Parathyroid adenoma (tissue), 2 donors: ENCODE data around the gene PROZ.

ENCODE experiments used
- H2AFZ ChIP-seq: fragments of 300-600 bp; sonication (generic); one replicate; pipeline ENCODE4 v1.7.0; 2017; ENCODE audit warnings: antibody characterized with exemption, mild to moderate bottlenecking
- H3K27ac ChIP-seq: fragments of 300-600 bp; sonication (generic); one replicate; pipeline ENCODE4 v1.7.0; 2017
- H3K27me3 ChIP-seq: fragments of 300-600 bp; sonication (generic); one replicate; pipeline ENCODE4 v1.7.0; 2017; ENCODE audit warnings: low read length; ENCODE audit not compliant: control insufficient read depth, insufficient read depth
- H3K36me3 ChIP-seq: fragments of 300-600 bp; sonication (generic); one replicate; pipeline ENCODE4 v1.7.0; 2017; ENCODE audit warnings: low read length; ENCODE audit not compliant: control insufficient read depth, insufficient read depth
- H3K4me1 ChIP-seq: fragments of 300-600 bp; sonication (generic); one replicate; pipeline ENCODE4 v1.7.0; 2017; ENCODE audit warnings: control low read depth
- H3K4me2 ChIP-seq: fragments of 300-600 bp; sonication (generic); one replicate; pipeline ENCODE4 v1.7.0; 2017; ENCODE audit warnings: low read length
- H3K4me3 ChIP-seq: fragments of 300-600 bp; sonication (generic); one replicate; pipeline ENCODE4 v1.7.0; 2017; ENCODE audit warnings: low read depth, low read length
- H3K79me2 ChIP-seq: fragments of 300-600 bp; sonication (generic); one replicate; pipeline ENCODE4 v1.7.0; 2017; ENCODE audit warnings: control low read depth
- H3K9ac ChIP-seq: fragments of 300-600 bp; sonication (generic); one replicate; pipeline ENCODE4 v1.7.0; 2017; ENCODE audit warnings: mild to moderate bottlenecking
- H3K9me3 ChIP-seq: fragments of 300-600 bp; sonication (generic); one replicate; pipeline ENCODE4 v1.7.0; 2017; ENCODE audit warnings: low read length; ENCODE audit not compliant: control insufficient read depth
- TF ChIP-seq, protein P1 (sequence below): fragments of 300-600 bp; sonication (generic); IDR thresholded peaks from one replicate; pipeline ENCODE4 v1.7.0; 2017; ENCODE audit warnings: antibody characterized with exemption, mild to moderate bottlenecking
- donor health status: primary hyperparathyroidism.

The PROZ gene

DNA sequence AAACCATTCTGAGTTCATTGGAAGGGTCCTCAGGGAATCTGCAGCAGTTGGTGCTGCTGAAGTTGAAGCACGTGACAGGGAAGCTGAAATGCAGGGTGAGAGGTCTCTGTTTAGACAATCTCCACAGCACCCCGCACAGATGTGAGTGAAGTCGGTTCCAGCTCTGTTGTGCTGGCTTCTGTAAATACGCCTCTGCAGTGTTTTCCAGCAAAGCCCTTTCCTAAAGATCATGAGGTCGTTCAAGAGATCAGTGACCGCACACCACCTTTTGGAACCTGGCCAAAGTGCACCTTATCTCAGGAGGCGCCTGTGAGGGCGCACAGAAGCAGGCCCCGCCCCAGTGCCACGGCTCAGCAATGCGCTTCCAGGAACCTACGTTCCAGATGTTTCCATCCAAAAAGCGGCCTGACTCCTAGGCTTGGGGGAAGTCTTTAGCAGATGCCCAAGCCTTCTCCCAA, 61.7 kb downstream of the PROZ start:
- Histone ChIP-seq H3K27ac (no peak overlapping the region), H3K36me3 (no peaks in the 10 kb centered on the region)

DNA sequence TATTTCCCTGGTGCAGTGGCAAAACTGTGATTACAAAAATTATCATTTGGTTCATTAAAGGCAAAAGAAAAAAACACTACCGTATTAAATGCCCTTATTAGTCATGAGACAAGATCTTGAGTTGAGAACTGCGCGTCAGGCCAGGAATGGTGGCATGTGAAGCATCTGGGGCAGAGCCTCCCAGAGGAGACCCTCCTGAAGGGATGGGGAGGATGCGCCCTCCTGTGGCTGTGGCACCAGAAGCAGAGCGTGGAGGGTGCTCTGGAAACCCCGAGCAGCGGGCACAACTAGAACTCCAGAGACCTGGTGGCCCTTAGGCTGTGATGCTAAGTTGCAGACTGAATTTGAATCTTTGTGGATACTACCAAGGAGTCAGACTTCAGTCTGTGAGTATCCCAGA, 62.4 kb downstream of the PROZ start:
- Histone ChIP-seq H3K36me3 (no peaks in the 10 kb centered on the region), H3K27me3 (no peaks in the 10 kb centered on the region), H3K9ac (no peak overlapping the region), H3K4me3 (no peak overlapping the region), H3K4me2 (no peak overlapping the region), H3K27ac (no peak overlapping the region), H2AFZ (no peak overlapping the region), H3K79me2 (peaks cover 11% of the 10 kb centered on the region), H3K4me1 (peaks cover 6% of the 10 kb centered on the region), H3K9me3 (no peaks in the 10 kb centered on the region)
- TF ChIP-seq, protein P1, sequence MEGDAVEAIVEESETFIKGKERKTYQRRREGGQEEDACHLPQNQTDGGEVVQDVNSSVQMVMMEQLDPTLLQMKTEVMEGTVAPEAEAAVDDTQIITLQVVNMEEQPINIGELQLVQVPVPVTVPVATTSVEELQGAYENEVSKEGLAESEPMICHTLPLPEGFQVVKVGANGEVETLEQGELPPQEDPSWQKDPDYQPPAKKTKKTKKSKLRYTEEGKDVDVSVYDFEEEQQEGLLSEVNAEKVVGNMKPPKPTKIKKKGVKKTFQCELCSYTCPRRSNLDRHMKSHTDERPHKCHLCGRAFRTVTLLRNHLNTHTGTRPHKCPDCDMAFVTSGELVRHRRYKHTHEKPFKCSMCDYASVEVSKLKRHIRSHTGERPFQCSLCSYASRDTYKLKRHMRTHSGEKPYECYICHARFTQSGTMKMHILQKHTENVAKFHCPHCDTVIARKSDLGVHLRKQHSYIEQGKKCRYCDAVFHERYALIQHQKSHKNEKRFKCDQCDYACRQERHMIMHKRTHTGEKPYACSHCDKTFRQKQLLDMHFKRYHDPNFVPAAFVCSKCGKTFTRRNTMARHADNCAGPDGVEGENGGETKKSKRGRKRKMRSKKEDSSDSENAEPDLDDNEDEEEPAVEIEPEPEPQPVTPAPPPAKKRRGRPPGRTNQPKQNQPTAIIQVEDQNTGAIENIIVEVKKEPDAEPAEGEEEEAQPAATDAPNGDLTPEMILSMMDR = no peak

More for the DNA sequence above, 61.7 kb downstream of the PROZ start:
- Histone ChIP-seq H3K4me2 (no peak overlapping the region), H3K79me2 (peaks cover 11% of the 10 kb centered on the region), H3K9me3 (no peaks in the 10 kb centered on the region), H2AFZ (no peak overlapping the region), H3K27me3 (no peaks in the 10 kb centered on the region), H3K4me1 (peaks cover 10% of the 10 kb centered on the region), H3K9ac (no peak overlapping the region), H3K4me3 (no peak overlapping the region)
- TF ChIP-seq, protein P1 = no peak
